HCT116 (cell line): ENCODE results near the gene IMMP2L. TPM values are rescaled to one million over a fixed set of nuclear protein-coding genes. Genes with fewer than 3 reads are reported as not detected.
"Not testable (repeated sequence)": the region's sequence is repeated elsewhere in the genome, so short reads cannot be mapped to it uniquely, and the experiment has no call there.

ENCODE experiments used
- ATAC-seq: fragments of 200-7000 bp; cut with Tn5 transposase; 2 replicates; pipeline ENCODE4 v1.9.1; 2020; ENCODE audit warnings: mild to moderate bottlenecking, moderate library complexity
- BruUV-seq: library from RNA; stranded (reverse); fragments of 400-500 nt; replicated peaks from 2 replicates; lab custom pipeline; 2021; lab: Mats Ljungman, UMichigan
- CTCF ChIA-PET: fragments of 300-600 bp; sonication (Branson Sonifier 250); formaldehyde crosslinking; loops from one replicate; lab custom pipeline; 2021; ENCODE audit warnings: antibody characterized with exemption; lab: Charles Lee
- POLR2A ChIA-PET: fragments of 300-600, 350-600 bp; sonication (Branson Sonifier 250); formaldehyde crosslinking; loops from one replicate; lab custom pipeline; 2021; ENCODE audit warnings: antibody characterized with exemption; lab: Charles Lee
- RAD21 ChIA-PET, 2 experiments: fragments of 300-600 bp; sonication (Branson Sonifier 250); formaldehyde crosslinking; loops; one replicate each; lab custom pipeline; 2023; ENCODE audit warnings: low total read pairs in 2 of 2; ENCODE audit not compliant: uncharacterized antibody in 2 of 2, unreplicated experiment in 2 of 2, low non-redundant PET in 1 of 2; lab: Charles Lee
- DNase-seq: peaks from one replicate; pipeline ENCODE4 v3.0.0-alpha.2; 2010; ENCODE audit warnings: low read depth, low spot score
- H2AFZ ChIP-seq: fragments of 200-600 bp; shearing (Covaris generic), sonication (generic); 2 replicates; pipeline ENCODE4 v1.6.1; 2017; ENCODE audit warnings: low read depth, mixed run types, mixed read lengths, antibody characterized with exemption, low read length; ENCODE audit not compliant: poor library complexity, severe bottlenecking
- H3K27ac ChIP-seq: 2 replicates; pipeline ENCODE4 v1.5.1; 2012; ENCODE audit warnings: low read depth, low read length
- H3K27me3 ChIP-seq: fragments of 200-600 bp; sonication (generic); 2 replicates; pipeline ENCODE4 v1.6.1; 2016; ENCODE audit warnings: mixed run types, low read length, mixed read lengths; ENCODE audit not compliant: insufficient read depth
- H3K36me3 ChIP-seq, 2 experiments: fragments of 200-500 bp in 1 of 2; fragments of 200-600 bp in 1 of 2; sonication (Bioruptor generic) in 1 of 2; sonication (generic) in 1 of 2; 2 replicates each; pipeline versions ENCODE4 v1.5.1 to v1.6.1; 2014 to 2016; ENCODE audit warnings: low read length in 2 of 2, inconsistent platforms in 1 of 2, mixed read lengths in 1 of 2, mixed run types in 1 of 2; ENCODE audit not compliant: insufficient read depth in 2 of 2, control insufficient read depth in 1 of 2
- H3K4me1 ChIP-seq, 2 experiments: fragments of 200-600 bp in 1 of 2; sonication (generic) in 1 of 2; 2 replicates each; pipeline versions ENCODE4 v1.5.1 to v1.6.1; 2012 to 2017; ENCODE audit warnings: low read length in 2 of 2, inconsistent platforms in 1 of 2, mild to moderate bottlenecking in 1 of 2, mixed read lengths in 1 of 2, mixed run types in 1 of 2, moderate library complexity in 1 of 2; ENCODE audit not compliant: insufficient read depth in 2 of 2, control insufficient read depth in 1 of 2
- H3K4me2 ChIP-seq: fragments of 200-600 bp; sonication (generic); 2 replicates; pipeline ENCODE4 v1.6.1; 2017; ENCODE audit warnings: mixed run types, low read length, mixed read lengths
- H3K4me3 ChIP-seq, 2 experiments: fragments of 200-600 bp in 1 of 2; sonication (generic) in 1 of 2; replicated peaks in 1 of 2; 2 replicates each; pipeline ENCODE4 v1.5.1; 2011 to 2016; ENCODE audit warnings: low read length in 2 of 2, control low read depth in 1 of 2, low read depth in 1 of 2, mild to moderate bottlenecking in 1 of 2, mixed read lengths in 1 of 2, mixed run types in 1 of 2
- H3K79me2 ChIP-seq: fragments of 200-600 bp; sonication (generic); 2 replicates; pipeline ENCODE4 v1.6.1; 2017; ENCODE audit warnings: mild to moderate bottlenecking, mixed run types, low read length, moderate library complexity, mixed read lengths; ENCODE audit not compliant: insufficient read depth
- H3K9ac ChIP-seq: fragments of 200-600 bp; sonication (generic); 2 replicates; pipeline ENCODE4 v1.6.1; 2016; ENCODE audit warnings: low read length, mixed read lengths
- H3K9me2 ChIP-seq: fragments of 200-600 bp; sonication (generic), shearing (Covaris generic); 2 replicates; pipeline ENCODE4 v1.6.1; 2017; ENCODE audit warnings: mixed run types, mild to moderate bottlenecking, moderate library complexity; ENCODE audit not compliant: insufficient read depth
- H3K9me3 ChIP-seq, 2 experiments: fragments of 200-500 bp in 1 of 2; fragments of 200-600 bp in 1 of 2; sonication (Bioruptor generic) in 1 of 2; sonication (generic) in 1 of 2; 2 replicates each; pipeline ENCODE4 v1.6.1; 2014 to 2017; ENCODE audit warnings: low read length in 2 of 2, mixed read lengths in 2 of 2, inconsistent platforms in 1 of 2, low read depth in 1 of 2, mild to moderate bottlenecking in 1 of 2, mixed run types in 1 of 2, moderate library complexity in 1 of 2; ENCODE audit not compliant: control insufficient read depth in 1 of 2, insufficient read depth in 1 of 2
- H4K20me1 ChIP-seq: fragments of 200-600 bp; sonication (generic), shearing (Covaris generic); 2 replicates; pipeline ENCODE4 v1.6.1; 2017; ENCODE audit warnings: mixed run types, mild to moderate bottlenecking, moderate library complexity; ENCODE audit not compliant: insufficient read depth
- CEBPB ChIP-seq: IDR thresholded peaks from 2 replicates; pipeline ENCODE4 v1.6.1; 2012; ENCODE audit warnings: low read depth
- ELF1 ChIP-seq: IDR thresholded peaks from 2 replicates; pipeline ENCODE4 v1.6.1; 2012; ENCODE audit warnings: low read depth, borderline replicate concordance
- EZH2 ChIP-seq: fragments of 200-600 bp; sonication (generic); IDR thresholded peaks from 2 replicates; pipeline ENCODE4 v1.6.1; 2017; ENCODE audit warnings: antibody characterized with exemption, mixed run types
- EZH2phosphoT487 ChIP-seq: fragments of 200-600 bp; IDR thresholded peaks from 2 replicates; pipeline ENCODE4 v1.6.1; 2018; ENCODE audit warnings: antibody characterized with exemption, borderline replicate concordance
- JUND ChIP-seq: IDR thresholded peaks from 2 replicates; pipeline ENCODE4 v1.6.1; 2012
- POLR2AphosphoS5 ChIP-seq: IDR thresholded peaks from 2 replicates; pipeline ENCODE4 v1.6.1; 2011; ENCODE audit warnings: mild to moderate bottlenecking, low read depth, low read length, moderate library complexity
- SP1 ChIP-seq: IDR thresholded peaks from 2 replicates; pipeline ENCODE4 v1.6.1; 2012; ENCODE audit warnings: low read depth
- TCF7L2 ChIP-seq: IDR thresholded peaks from 2 replicates; pipeline ENCODE4 v1.7.0; 2011; ENCODE audit warnings: borderline replicate concordance, inconsistent platforms; ENCODE audit not compliant: insufficient read depth, insufficient read length; ENCODE audit errors: extremely low read depth
- ZBTB33 ChIP-seq: IDR thresholded peaks from 2 replicates; pipeline ENCODE4 v1.6.1; 2011; ENCODE audit warnings: mild to moderate bottlenecking, low read length, moderate library complexity; ENCODE audit not compliant: insufficient replicate concordance; ENCODE audit errors: extremely low read depth
- ZNF274 ChIP-seq: fragments of 200-500 bp; sonication (Bioruptor generic); IDR thresholded peaks from 2 replicates; pipeline ENCODE4 v1.6.1; 2014; ENCODE audit warnings: mild to moderate bottlenecking, low read depth, low read length, inconsistent platforms
- intact Hi-C: fragments of 100-400 bp; cut with micrococcal nuclease; formaldehyde crosslinking; loops from 2 replicates; pipeline ENCODE4 v1.10.0; 2022
- total RNA-seq: library from RNA; stranded (reverse); gene quantifications from one replicate; pipeline ENCODE4 v1.2.1, GENCODE V29; 2021; ENCODE audit not compliant: unreplicated experiment
- TF ChIP-seq, protein P1 (sequence below): IDR thresholded peaks from 2 replicates; pipeline ENCODE4 v1.6.1; 2012

The IMMP2L gene
- total RNA-seq, 1 experiment from 2014 or later, result 21.1 TPM

GRCh38 chr7:111586711-111587409 is 24.6 kb upstream of the IMMP2L start:
- Histone ChIP-seq H3K9me2 (no peaks in the 10 kb centered on the region), H3K4me2 (no peak overlapping the region), H3K36me3 (no peaks in the 10 kb centered on the region), H3K79me2 (no peaks in the 10 kb centered on the region), H3K27ac (no peak overlapping the region), H2AFZ (no peak overlapping the region), H3K4me1 (no peaks in the 10 kb centered on the region), H3K4me3 (no peak overlapping the region), H3K27me3 (no peaks in the 10 kb centered on the region), H3K9me3 (no peaks in the 10 kb centered on the region), H3K9ac (no peak overlapping the region), H4K20me1 (no peaks in the 10 kb centered on the region)
- ATAC-seq (no peak), DNase-seq (no peak)
- RAD21 ChIA-PET, result no interaction called here
- intact Hi-C loops, result no loop called here
- no TSS peak for BruUV-seq
- CTCF ChIA-PET, result no interaction called here
- TF ChIP-seq CEBPB (no peak), TCF7L2 (no peak), POLR2AphosphoS5 (no peak), ELF1 (no peak), ZNF274 (no peak), EZH2 (no peak), EZH2phosphoT487 (no peak), JUND (no peak), ZBTB33 (no peak), SP1 (no peak)
- TF ChIP-seq, protein P1, sequence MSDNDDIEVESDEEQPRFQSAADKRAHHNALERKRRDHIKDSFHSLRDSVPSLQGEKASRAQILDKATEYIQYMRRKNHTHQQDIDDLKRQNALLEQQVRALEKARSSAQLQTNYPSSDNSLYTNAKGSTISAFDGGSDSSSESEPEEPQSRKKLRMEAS, result no peak
- POLR2A ChIA-PET, result no interaction called here

DNA sequence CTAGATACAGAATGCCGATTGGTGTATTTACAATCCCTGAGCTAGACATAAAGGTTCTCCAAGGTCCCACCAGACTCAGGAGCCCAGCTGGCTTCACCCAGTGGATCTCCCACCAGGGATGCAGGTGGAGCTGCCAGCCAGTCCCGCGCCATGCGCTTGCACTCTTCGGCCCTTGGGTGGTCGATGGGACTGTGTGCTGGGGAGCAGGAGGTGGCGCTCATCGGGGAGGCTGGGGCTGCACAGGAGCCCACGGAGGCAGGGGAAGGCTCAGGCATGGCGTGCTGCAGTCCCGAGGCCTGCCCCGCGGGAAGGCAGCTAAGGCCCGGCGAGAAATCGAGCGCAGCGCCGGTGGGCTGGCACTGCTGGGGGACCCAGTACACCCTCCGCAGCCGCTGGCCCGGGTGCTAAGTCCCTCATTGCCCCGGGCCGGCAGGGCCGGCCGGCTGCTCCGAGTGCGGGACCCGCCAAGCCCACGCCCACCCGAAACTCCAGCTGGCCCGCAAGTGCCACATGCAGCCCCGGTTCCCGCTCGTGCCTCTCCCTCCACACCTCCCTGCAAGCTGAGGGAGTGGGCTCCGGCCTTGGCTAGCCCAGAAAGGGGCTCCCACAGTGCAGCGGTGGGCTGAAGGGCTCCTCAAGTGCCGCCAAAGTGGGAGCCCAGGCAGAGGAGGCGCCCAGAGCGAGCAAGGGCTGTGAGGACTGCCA is 19.6 kb upstream of the IMMP2L start:
- H3K79me2 ChIP-seq, intact Hi-C loops, RAD21 ChIA-PET, H3K4me2 ChIP-seq, H3K4me1 ChIP-seq, H3K27me3 ChIP-seq, CTCF ChIA-PET, H3K9me3 ChIP-seq, H4K20me1 ChIP-seq, H2AFZ ChIP-seq, DNase-seq, H3K9ac ChIP-seq, H3K36me3 ChIP-seq, ATAC-seq, H3K27ac ChIP-seq, POLR2A ChIA-PET, H3K4me3 ChIP-seq, BruUV-seq, H3K9me2 ChIP-seq: not testable (repeated sequence)

GRCh38 chr7:111581207-111581606 is 18.9 kb upstream of the IMMP2L start:
- BruUV-seq, RAD21 ChIA-PET: not testable (repeated sequence)

More at GRCh38 chr7:111581207-111581606, 18.9 kb upstream of the IMMP2L start:
- H3K79me2 ChIP-seq, H3K27ac ChIP-seq, CTCF ChIA-PET, DNase-seq, H2AFZ ChIP-seq, H3K9ac ChIP-seq, H3K9me2 ChIP-seq, intact Hi-C loops, H3K36me3 ChIP-seq, H3K9me3 ChIP-seq, H3K4me1 ChIP-seq, H3K27me3 ChIP-seq, ATAC-seq, POLR2A ChIA-PET, H3K4me3 ChIP-seq, H3K4me2 ChIP-seq, H4K20me1 ChIP-seq: not testable (repeated sequence)
